ENCODE measurements around the gene RNF213. TPM values are rescaled to one million over a fixed set of nuclear protein-coding genes. Genes with fewer than 3 reads are reported as not detected.

The RNF213 gene
- total RNA-seq, 1 experiment from 2014 or later: 70.5 TPM

DNA sequence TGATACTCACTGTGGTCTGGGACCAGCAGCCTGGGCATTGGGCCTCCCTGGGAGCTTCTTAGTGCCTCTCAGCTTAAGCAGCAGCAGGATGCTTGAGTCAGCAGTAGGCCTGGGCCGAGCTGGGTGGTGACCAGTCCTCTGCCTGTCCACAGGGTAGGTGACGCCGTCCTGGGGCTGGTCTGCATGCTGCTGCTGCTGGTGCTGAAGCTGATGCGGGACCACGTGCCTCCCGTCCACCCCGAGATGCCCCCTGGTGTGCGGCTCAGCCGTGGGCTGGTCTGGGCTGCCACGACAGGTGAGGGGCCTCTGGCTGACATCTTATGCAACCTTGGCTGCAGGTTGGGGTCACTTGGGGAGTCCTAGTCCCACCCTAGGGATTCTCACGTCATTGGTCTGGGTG is 33.0 kb upstream of the RNF213 start:
- ChIA-PET CTCF (interaction anchor here (1.0 kb wide), 1 partner anchor 32 kb away, joined by 5 read pairs; no protein-coding TSS in a partner anchor), POLR2A (no interaction called here)
- Mint-ChIP-seq H3K9me3 (peaks cover 14% of the 10 kb centered on the region), H3K27ac (no peak overlapping the region), H3K27me3 (ENCODE audit: low read depth) (no peaks in the 10 kb centered on the region; the same call in 1 of the 2 replicates), H3K4me3 (no peak overlapping the region), H3K4me1 (peaks cover 20% of the 10 kb centered on the region), H3K36me3 (peaks cover 27% of the 10 kb centered on the region)
- TF ChIP-seq GTF2I (CRISPR knock-in tag; conservative IDR thresholded peaks at IDR 0.05) (no peak), OVOL2 (CRISPR knock-in tag; IDR thresholded peaks at IDR 0.05; ENCODE audit: borderline replicate concordance) (no peak), ESRRA (CRISPR knock-in tag; IDR thresholded peaks at IDR 0.05; ENCODE audit: borderline replicate concordance) (no peak)
- DNase-seq (ENCODE audit: low spot score) (no peak), ATAC-seq (no peak)

DNA sequence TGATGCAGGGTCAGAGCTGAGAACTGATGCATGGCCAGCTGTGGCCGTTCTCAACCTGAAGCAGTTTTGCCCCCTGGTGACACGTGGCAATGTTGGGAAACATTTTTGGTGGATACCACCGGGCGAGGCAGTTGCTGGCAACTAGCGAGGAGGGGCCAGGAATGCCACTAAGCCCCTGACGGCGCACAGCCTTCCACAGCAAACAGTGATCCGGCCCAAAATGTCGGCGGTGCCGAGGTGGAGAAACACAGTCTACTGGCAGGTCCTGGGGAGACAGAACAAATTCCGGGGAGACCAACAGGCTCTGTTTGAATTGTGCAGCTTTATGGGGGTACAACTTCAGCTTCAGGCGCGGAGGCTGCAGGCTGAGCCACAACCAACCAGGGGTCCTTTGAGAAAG is 32.2 kb upstream of the RNF213 start:
- POLR2A ChIA-PET: no interaction called here
- H3K4me3 Mint-ChIP-seq: no peak overlapping the region
- peaks cover 20% of the 10 kb centered on the region for H3K4me1 Mint-ChIP-seq
- no peak for TF ChIP-seq NR3C1 (CRISPR knock-in tag; conservative IDR thresholded peaks at IDR 0.05; ENCODE audit: low read depth)
- TF ChIP-seq ZBTB21 (CRISPR knock-in tag; IDR thresholded peaks at IDR 0.05; ENCODE audit: borderline replicate concordance): no peak
- no peak for TF ChIP-seq GABPB1 (CRISPR knock-in tag; IDR thresholded peaks at IDR 0.05)
- no peak for TF ChIP-seq ATF1 (CRISPR knock-in tag; IDR thresholded peaks at IDR 0.05)
- no peak for TF ChIP-seq ZNF671 (CRISPR knock-in tag; IDR thresholded peaks at IDR 0.05)
- TF ChIP-seq RORB (CRISPR knock-in tag; IDR thresholded peaks at IDR 0.05): no peak
- CTCF ChIA-PET: no interaction called here
- H3K27ac Mint-ChIP-seq: no peak overlapping the region
- no peaks in the 10 kb centered on the region; the same call in 1 of the 2 replicates for H3K27me3 Mint-ChIP-seq (ENCODE audit: low read depth)
- peaks cover 19% of the 10 kb centered on the region for H3K9me3 Mint-ChIP-seq
- no peak for ATAC-seq
- H3K36me3 Mint-ChIP-seq: peaks cover 33% of the 10 kb centered on the region
- no peak for DNase-seq (ENCODE audit: low spot score)

DNA sequence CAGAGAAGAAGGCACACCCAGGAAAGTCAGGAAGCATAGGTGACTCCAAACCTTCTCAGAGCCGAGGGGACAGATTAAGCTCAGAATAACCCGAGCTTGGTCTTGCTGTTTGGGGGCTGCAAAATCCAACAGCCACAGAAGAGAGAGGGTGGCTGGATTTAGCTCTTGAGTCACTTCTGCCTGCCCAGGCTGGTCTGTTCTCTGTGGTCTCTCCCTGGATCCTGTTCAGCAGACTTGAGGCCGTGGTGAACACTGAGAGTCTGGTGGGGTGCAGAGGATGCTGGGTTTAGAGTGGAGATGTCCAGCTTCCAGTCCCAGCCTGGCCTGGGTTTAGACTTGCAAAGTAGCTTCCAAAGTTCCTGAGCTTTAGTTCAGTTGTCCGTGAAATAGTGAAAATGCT is 31.6 kb upstream of the RNF213 start:
- H3K36me3 Mint-ChIP-seq: peaks cover 35% of the 10 kb centered on the region
- CTCF ChIA-PET: no interaction called here

More for the DNA sequence above, 31.6 kb upstream of the RNF213 start:
- POLR2A ChIA-PET: no interaction called here
- Mint-ChIP-seq H3K27ac (no peak overlapping the region), H3K27me3 (ENCODE audit: low read depth) (no peaks in the 10 kb centered on the region; the same call in 1 of the 2 replicates), H3K4me1 (peaks cover 18% of the 10 kb centered on the region), H3K9me3 (peaks cover 21% of the 10 kb centered on the region), H3K4me3 (no peak overlapping the region)
- TF ChIP-seq TCF7 (CRISPR knock-in tag; IDR thresholded peaks at IDR 0.05; ENCODE audit: low read depth): no peak
- no peak for TF ChIP-seq ETV6 (CRISPR knock-in tag; IDR thresholded peaks at IDR 0.05)
- no peak for TF ChIP-seq ZNF263 (CRISPR knock-in tag; IDR thresholded peaks at IDR 0.05; ENCODE audit: low read depth)
- TF ChIP-seq RELA (CRISPR knock-in tag; IDR thresholded peaks at IDR 0.05; ENCODE audit: borderline replicate concordance): no peak
- no peak for TF ChIP-seq PRRX2 (CRISPR knock-in tag; IDR thresholded peaks at IDR 0.05)
- TF ChIP-seq, protein P1, sequence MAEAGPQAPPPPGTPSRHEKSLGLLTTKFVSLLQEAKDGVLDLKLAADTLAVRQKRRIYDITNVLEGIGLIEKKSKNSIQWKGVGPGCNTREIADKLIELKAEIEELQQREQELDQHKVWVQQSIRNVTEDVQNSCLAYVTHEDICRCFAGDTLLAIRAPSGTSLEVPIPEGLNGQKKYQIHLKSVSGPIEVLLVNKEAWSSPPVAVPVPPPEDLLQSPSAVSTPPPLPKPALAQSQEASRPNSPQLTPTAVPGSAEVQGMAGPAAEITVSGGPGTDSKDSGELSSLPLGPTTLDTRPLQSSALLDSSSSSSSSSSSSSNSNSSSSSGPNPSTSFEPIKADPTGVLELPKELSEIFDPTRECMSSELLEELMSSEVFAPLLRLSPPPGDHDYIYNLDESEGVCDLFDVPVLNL (CRISPR knock-in tag; IDR thresholded peaks at IDR 0.05; ENCODE audit: borderline replicate concordance, low read depth): no peak
- no peak for TF ChIP-seq ZNF396 (CRISPR knock-in tag; IDR thresholded peaks at IDR 0.05; ENCODE audit: borderline replicate concordance)
- TF ChIP-seq, protein P2, sequence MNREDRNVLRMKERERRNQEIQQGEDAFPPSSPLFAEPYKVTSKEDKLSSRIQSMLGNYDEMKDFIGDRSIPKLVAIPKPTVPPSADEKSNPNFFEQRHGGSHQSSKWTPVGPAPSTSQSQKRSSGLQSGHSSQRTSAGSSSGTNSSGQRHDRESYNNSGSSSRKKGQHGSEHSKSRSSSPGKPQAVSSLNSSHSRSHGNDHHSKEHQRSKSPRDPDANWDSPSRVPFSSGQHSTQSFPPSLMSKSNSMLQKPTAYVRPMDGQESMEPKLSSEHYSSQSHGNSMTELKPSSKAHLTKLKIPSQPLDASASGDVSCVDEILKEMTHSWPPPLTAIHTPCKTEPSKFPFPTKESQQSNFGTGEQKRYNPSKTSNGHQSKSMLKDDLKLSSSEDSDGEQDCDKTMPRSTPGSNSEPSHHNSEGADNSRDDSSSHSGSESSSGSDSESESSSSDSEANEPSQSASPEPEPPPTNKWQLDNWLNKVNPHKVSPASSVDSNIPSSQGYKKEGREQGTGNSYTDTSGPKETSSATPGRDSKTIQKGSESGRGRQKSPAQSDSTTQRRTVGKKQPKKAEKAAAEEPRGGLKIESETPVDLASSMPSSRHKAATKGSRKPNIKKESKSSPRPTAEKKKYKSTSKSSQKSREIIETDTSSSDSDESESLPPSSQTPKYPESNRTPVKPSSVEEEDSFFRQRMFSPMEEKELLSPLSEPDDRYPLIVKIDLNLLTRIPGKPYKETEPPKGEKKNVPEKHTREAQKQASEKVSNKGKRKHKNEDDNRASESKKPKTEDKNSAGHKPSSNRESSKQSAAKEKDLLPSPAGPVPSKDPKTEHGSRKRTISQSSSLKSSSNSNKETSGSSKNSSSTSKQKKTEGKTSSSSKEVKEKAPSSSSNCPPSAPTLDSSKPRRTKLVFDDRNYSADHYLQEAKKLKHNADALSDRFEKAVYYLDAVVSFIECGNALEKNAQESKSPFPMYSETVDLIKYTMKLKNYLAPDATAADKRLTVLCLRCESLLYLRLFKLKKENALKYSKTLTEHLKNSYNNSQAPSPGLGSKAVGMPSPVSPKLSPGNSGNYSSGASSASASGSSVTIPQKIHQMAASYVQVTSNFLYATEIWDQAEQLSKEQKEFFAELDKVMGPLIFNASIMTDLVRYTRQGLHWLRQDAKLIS (CRISPR knock-in tag; IDR thresholded peaks at IDR 0.05; ENCODE audit: borderline replicate concordance): no peak
- TF ChIP-seq, protein P3, sequence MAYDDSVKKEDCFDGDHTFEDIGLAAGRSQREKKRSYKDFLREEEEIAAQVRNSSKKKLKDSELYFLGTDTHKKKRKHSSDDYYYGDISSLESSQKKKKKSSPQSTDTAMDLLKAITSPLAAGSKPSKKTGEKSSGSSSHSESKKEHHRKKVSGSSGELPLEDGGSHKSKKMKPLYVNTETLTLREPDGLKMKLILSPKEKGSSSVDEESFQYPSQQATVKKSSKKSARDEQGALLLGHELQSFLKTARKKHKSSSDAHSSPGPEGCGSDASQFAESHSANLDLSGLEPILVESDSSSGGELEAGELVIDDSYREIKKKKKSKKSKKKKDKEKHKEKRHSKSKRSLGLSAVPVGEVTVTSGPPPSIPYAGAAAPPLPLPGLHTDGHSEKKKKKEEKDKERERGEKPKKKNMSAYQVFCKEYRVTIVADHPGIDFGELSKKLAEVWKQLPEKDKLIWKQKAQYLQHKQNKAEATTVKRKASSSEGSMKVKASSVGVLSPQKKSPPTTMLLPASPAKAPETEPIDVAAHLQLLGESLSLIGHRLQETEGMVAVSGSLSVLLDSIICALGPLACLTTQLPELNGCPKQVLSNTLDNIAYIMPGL (CRISPR knock-in tag; IDR thresholded peaks at IDR 0.05): no peak
- ATAC-seq: no peak
- no peak for DNase-seq (ENCODE audit: low spot score)

All from WTC11 (cell line).